Fibroblast of skin of scalp (primary cell): ENCODE results near the gene KANTR.
"Not testable (repeated sequence)": the region's sequence is repeated elsewhere in the genome, so short reads cannot be mapped to it uniquely, and the experiment has no call there.

Experiments
- DNase-seq: peaks from one replicate; pipeline ENCODE4 v3.0.0-alpha.2; 2013

The KANTR gene

DNA sequence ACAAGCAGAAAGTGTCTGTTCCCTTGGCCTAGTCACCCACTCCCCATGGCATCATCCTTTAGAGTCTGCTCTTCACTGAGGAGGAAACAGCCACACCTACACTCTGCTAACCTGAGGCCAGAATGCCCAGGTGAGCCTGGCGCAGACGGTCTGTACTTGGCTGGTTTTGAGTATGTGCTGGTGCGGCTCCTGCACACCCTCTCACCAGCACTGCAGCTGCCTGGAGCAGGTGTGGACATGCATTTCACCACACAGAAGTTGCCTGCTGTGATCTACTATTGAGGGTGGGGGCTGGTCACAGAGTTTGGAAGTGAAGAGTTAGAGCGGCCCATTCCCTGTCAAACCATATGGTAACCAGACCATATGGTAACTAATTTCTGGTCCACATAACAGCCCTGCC lies 39.5 kb downstream of the KANTR start:
- DNase-seq = no peak

DNA sequence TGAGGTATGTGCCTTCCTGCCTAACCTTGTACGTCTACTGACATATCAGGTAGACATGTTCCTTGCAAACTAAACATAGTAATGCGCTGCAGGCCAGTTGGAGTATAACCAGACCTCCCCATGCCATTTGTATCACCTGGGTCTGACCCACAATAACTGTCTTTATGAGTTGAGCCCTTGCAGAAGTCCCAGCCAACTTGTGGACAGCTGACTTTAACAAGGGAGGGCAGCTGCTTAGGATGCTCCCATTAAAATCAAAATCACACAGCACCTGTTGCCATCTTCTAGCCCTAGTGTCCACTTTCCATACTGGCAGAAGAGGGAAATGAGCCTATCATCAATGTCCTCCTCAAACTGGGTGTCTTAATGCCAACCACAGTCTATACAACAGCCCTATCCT lies 41.6 kb downstream of the KANTR start:
- no peak for DNase-seq

DNA sequence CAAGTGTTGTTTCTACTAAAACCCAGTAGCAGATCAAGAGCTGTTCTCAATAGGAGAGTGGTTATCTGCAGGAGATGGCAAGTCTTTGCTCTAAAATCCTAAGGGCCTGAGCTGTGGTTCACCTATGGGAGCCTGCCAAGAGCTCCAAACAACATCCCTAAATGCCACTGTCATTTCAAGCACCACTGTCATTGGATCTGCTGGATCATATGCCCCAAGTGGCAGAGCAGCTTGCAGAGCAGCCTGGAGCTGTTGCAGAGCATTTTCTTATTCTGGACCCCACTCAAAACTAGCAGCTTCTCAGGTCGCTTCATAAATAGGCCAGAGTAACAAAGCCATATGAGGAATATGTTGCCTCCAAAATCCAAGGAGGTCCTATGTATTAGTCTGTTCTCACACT lies 59.6 kb downstream of the KANTR start:
- DNase-seq = no peak

DNA sequence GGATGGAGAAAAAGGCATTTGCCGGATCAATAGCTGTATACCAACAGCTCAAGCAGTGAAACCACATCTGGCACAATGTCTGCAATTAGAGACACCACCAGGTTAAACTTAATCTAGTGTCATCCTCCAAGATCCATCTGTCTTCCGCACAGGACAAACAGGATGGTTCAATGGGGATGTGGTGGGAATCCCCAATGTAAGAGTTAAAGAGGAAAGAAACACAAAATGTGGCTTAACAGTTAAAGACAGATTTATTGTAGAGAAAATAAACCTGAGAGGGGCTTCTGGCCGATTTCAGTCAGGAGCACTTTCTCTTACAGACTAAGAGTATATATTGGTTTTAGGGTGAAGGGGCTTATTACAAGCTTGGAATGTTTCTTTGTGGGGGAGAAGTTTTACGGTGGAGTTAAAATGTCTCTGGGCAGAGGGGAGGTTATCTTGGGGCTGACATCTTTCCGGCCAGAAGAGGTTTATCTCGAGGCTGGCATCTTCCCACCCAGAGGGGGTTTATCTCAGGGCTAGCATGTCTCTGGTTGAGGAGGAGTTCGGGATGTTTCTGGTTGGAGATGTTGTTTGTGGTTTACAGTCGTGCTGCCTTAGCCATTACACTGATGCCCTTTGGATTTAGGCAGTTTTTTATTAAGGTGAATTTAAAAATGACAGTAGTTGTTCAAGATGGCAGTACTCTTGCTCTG lies 61.7 kb downstream of the KANTR start:
- DNase-seq = no peak

DNA sequence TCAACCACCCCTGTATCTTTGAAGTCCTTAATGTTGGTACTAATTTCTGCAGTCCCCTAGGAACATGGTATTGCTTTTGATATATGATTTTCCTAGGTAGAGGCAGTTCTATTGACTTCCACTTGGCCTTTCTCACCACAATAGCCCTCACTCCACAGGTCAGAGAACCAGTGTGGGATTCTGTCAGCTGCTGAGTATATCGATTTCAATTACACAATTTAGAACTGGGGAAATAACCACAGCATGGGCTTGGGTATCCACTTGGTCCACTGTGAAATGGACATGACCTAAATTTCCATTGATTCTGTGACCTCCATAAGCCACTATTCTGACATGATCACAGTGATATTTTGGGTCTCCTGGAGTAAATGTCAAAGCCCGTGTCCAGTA lies 62.3 kb downstream of the KANTR start:
- no peak for DNase-seq

DNA sequence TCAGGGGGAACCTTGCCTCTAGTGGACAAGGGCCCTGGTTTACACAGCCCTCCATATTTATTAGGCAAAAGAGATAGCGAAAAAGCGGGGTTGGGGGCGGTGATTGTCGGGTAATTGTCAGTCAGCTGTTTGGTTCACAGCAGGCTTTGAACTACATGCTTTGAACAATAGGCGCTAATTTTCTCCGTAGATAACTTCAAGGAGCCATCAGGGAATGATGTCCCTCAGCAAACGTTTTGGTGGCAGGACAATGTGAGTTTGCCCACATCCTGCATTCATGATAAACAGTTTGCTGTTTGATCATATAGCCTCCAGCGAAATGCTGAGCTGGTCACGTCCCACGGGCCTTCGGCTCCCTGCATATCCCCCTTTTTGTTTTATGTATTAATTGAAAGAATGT lies 65.2 kb downstream of the KANTR start:
- DNase-seq = no peak

DNA sequence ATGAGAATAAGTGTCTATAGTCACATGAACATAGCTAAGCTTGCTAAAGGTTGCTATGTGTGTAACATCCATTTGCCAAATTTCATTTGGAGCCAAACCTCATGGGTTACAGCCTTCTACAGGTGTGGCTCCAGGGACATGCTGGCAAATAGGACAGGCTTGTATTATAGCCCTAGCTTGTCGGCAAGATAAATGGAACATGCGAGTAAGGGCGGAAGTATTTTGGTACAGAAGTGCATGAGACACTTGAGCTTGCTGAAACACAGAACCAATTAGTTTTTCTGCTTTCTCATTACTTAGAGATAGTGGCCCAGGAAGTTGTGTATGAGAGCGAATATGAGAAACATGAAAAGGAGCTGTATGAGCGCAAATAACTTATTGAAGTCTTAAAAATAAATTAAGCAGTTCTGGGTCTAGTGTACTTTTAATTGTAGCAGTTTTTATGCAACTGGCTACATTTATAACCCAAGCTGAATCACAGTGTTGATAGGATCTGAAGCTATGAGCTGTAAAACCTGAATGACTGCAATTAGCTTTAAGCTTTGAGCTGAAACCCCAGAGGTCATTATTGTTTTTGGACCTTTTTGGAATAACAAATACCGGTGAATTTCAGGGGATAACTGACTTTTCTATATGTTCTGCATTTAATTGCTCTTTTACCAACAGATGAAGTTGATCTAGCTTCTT lies 66.5 kb downstream of the KANTR start:
- no peak for DNase-seq

DNA sequence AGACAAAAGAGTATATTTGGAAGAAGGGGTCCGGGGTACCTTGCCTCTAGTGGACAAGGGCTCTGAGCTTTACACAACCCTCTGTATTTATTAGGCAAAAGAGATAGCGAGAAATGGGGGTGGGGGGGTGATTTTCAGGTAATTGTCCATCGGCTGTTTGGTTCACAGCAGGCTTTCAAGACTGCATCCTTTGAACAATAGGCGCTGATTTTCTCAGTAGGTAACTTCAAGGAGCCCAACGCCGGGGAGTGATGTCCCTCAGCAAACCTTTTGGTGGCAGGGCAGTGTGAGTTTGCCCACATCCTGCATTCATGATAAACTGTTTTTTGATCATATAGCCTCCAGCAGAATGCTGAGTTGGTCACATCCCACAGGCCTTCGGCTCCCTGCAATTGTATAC lies 69.5 kb downstream of the KANTR start:
- DNase-seq = no peak

DNA sequence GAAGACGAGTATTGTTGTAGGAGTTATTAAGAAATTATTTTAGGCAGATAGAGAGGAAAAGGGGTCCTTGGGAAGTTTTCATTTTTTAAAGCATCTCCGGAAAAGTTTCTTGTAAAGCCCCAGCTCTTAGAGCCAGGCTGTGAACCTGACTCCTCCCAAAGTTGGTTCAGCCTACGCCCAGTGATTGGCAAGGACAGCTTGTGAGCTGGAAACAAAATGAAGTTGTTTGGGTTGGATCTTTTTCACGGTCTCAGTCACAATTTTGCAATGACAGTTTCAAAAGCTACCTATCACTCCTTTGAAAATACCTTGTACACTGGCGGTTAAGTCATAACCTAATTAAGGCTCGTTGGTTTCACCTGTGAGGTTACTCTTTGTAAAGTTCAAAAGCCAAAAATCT lies 70.6 kb downstream of the KANTR start:
- DNase-seq = not testable (repeated sequence)

DNA sequence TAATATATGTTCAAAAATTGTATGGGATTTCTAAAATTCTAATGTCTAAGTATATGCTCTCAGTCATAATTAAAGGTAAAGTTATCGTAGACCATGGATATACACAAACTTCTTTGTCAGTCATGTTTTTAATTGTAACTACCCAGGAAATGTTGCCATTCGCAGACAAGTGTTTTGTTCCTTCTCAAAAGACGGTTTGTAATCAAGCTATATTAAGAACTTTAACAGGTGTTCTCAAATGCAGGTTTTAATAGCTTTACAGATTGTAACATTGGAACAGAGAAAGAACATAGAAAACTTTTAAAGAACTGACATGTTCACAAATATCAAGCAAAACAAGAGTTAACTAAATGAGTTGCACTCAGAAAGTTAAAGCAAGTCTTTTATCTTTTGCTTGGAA lies 72.2 kb downstream of the KANTR start:
- DNase-seq = no peak

DNA sequence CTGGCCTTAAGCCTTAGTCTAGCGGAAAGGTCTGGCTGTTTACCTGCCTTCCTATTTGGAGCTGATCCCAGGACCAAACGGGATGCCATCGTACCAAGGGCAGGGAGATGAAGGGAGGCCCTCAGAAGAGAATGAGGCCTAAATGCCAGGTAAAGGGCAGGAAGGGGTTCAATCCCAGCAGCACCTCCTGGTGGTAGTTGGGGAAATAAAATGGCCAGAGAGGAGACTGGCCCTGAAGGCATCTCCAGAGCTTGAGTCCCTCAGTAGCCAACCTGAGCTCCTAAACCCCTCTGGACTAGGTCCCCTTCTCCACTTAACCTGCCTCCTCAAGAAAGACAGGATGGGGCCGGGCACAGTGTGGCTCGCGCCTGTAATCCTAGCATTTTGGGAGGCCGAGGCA lies 77.4 kb downstream of the KANTR start:
- DNase-seq = no peak
